A549 (cell line): ENCODE data around the gene ST6GALNAC1.

Experiments
- KDM5A ChIP-seq: fragments of 200-600 bp; sonication (generic); IDR thresholded peaks from 2 replicates; pipeline ENCODE4 v1.6.1; 2016; ENCODE audit warnings: antibody characterized with exemption, mild to moderate bottlenecking
- POLR2A ChIP-seq: IDR thresholded peaks from 2 replicates; pipeline ENCODE4 v1.6.1; 2012; ENCODE audit warnings: mild to moderate bottlenecking, low read length

- TF ChIP-seq KDM5A (no peak), POLR2A (no peak)
Measured at GRCh38 chr17:76626442-76626841, 17.1 kb downstream of the ST6GALNAC1 start.
